ENCODE data around the gene NEMP2. TPM values are rescaled to one million over a fixed set of nuclear protein-coding genes. Genes with fewer than 3 reads are reported as not detected.

The NEMP2 gene
- total and polyA plus RNA-seq, 4 donors = 0.67 to 6.1 (median 2.8) TPM

DNA sequence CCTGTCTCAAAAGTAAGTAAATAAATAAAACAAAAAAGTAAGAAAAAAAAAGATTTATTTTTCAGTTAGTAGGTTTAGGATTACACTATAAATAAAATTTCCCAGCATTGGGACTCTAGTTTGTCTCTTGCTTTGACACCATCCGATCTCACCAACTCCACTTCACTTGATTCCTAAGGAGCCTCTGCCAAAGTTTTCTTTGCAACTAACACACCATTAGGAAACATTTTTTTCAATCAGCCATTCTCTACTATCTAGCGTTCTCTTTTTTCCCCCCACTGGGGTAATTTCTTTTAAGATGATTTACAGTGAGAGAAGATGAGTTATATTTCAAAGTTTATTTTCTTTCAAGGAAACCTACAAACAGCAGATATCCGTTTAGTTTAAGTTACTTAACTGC is 10.6 kb upstream of the NEMP2 start:
- no peaks in the 10 kb centered on the region for H3K27me3 ChIP-seq (ENCODE audit: control insufficient read depth in 4 of 4, insufficient read depth in 4 of 4, low read length in 3 of 4)
- DNase-seq (ENCODE audit: low spot score) = no peak
- no peaks in the 10 kb centered on the region for H3K36me3 ChIP-seq (ENCODE audit: control insufficient read depth in 4 of 4, insufficient read depth in 3 of 4, low read depth in 1 of 4, low read length in 3 of 4)
- no peaks in the 10 kb centered on the region for H3K4me1 ChIP-seq (ENCODE audit: control insufficient read depth in 4 of 4, insufficient read depth in 4 of 4, low read length in 3 of 4)
- no peak overlapping the region for H3K4me3 ChIP-seq (ENCODE audit: low read depth in 1 of 3, low read length in 3 of 3)
- H3K9me3 ChIP-seq (ENCODE audit: control insufficient read depth in 4 of 4, low read length in 3 of 4) = peaks cover 0 to 8% (median 3%) of the 10 kb centered on the region in 4 donors
- H3K27ac ChIP-seq (ENCODE audit: low read depth in 1 of 2, low read length in 2 of 2) = no peak overlapping the region
- no peak for TF ChIP-seq GABPA (IDR thresholded peaks at IDR 0.05 in 1 of 2, conservative IDR thresholded peaks at IDR 0.05 in 1 of 2)
- WGBS = 84% methylated on average over 3 of the region's 3 CpGs
- no peak overlapping the region for H3K9ac ChIP-seq (ENCODE audit: low read depth in 1 of 2, low read length in 2 of 2)

GRCh38 chr2:190540048-190540447 is 5.5 kb upstream of the NEMP2 start:
- no peaks in the 10 kb centered on the region for H3K27me3 ChIP-seq (ENCODE audit: control insufficient read depth in 4 of 4, insufficient read depth in 4 of 4, low read length in 3 of 4)
- no peaks in the 10 kb centered on the region for H3K36me3 ChIP-seq (ENCODE audit: control insufficient read depth in 4 of 4, insufficient read depth in 3 of 4, low read depth in 1 of 4, low read length in 3 of 4)
- H3K9ac ChIP-seq (ENCODE audit: low read depth in 1 of 2, low read length in 2 of 2) = no peak overlapping the region
- no peak for TF ChIP-seq RAD21 (IDR thresholded peaks at IDR 0.05)
- no peak for TF ChIP-seq MAX (IDR thresholded peaks at IDR 0.05)
- TF ChIP-seq RXRA (IDR thresholded peaks at IDR 0.05) = no peak
- TF ChIP-seq ATF3 (IDR thresholded peaks at IDR 0.05) = no peak
- no peak for TF ChIP-seq FOXA2 (IDR thresholded peaks at IDR 0.05)
- TF ChIP-seq, protein P1, sequence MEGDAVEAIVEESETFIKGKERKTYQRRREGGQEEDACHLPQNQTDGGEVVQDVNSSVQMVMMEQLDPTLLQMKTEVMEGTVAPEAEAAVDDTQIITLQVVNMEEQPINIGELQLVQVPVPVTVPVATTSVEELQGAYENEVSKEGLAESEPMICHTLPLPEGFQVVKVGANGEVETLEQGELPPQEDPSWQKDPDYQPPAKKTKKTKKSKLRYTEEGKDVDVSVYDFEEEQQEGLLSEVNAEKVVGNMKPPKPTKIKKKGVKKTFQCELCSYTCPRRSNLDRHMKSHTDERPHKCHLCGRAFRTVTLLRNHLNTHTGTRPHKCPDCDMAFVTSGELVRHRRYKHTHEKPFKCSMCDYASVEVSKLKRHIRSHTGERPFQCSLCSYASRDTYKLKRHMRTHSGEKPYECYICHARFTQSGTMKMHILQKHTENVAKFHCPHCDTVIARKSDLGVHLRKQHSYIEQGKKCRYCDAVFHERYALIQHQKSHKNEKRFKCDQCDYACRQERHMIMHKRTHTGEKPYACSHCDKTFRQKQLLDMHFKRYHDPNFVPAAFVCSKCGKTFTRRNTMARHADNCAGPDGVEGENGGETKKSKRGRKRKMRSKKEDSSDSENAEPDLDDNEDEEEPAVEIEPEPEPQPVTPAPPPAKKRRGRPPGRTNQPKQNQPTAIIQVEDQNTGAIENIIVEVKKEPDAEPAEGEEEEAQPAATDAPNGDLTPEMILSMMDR (IDR thresholded peaks at IDR 0.05; ENCODE audit: low read depth, low read length, missing input control) = no peak
- H3K9me3 ChIP-seq (ENCODE audit: control insufficient read depth in 4 of 4, low read length in 3 of 4) = peaks cover 2 to 13% (median 4%) of the 10 kb centered on the region in 4 donors
- H3K27ac ChIP-seq (ENCODE audit: low read depth in 1 of 2, low read length in 2 of 2) = no peak overlapping the region
- DNase-seq (ENCODE audit: low spot score) = no peak
- WGBS = 96% methylated on average over 6 of the region's 6 CpGs
- no peak overlapping the region for H3K4me3 ChIP-seq (ENCODE audit: low read depth in 1 of 3, low read length in 3 of 3)
- H3K4me1 ChIP-seq (ENCODE audit: control insufficient read depth in 4 of 4, insufficient read depth in 4 of 4, low read length in 3 of 4) = peaks cover 0 to 5% (median 4%) of the 10 kb centered on the region in 4 donors

DNA sequence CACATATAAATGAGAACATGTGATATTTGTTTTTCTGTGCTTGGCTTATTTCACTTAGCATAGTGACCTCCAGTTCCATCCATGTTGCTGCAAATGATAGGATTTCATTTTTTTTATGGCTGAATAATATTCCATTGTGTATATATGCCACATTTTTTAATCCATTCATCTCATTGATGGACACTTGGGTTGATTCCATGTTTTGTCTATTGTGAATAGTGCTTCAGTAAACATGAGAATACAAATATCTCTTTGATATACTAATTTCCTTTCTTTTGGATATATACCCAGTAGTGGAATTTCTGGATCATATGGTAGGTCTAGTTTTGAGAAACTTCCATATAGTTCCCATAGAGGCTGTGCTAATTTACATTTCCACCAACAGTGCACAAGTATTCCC is 3.7 kb upstream of the NEMP2 start:
- no peak overlapping the region for H3K27ac ChIP-seq (ENCODE audit: low read depth in 1 of 2, low read length in 2 of 2)
- H3K4me1 ChIP-seq (ENCODE audit: control insufficient read depth in 4 of 4, insufficient read depth in 4 of 4, low read length in 3 of 4) = peaks cover 1 to 13% (median 9%) of the 10 kb centered on the region in 4 donors
- H3K36me3 ChIP-seq (ENCODE audit: control insufficient read depth in 4 of 4, insufficient read depth in 3 of 4, low read depth in 1 of 4, low read length in 3 of 4) = no peaks in the 10 kb centered on the region
- no peaks in the 10 kb centered on the region for H3K27me3 ChIP-seq (ENCODE audit: control insufficient read depth in 4 of 4, insufficient read depth in 4 of 4, low read length in 3 of 4)
- no peak overlapping the region for H3K9ac ChIP-seq (ENCODE audit: low read depth in 1 of 2, low read length in 2 of 2)
- no peak for TF ChIP-seq YY1 (IDR thresholded peaks at IDR 0.05)
- TF ChIP-seq TAF1 (conservative IDR thresholded peaks at IDR 0.05) = no peak
- no peak for TF ChIP-seq RXRA (IDR thresholded peaks at IDR 0.05)
- no peak for TF ChIP-seq GABPA (IDR thresholded peaks at IDR 0.05 in 1 of 2, conservative IDR thresholded peaks at IDR 0.05 in 1 of 2)
- TF ChIP-seq, protein P2, sequence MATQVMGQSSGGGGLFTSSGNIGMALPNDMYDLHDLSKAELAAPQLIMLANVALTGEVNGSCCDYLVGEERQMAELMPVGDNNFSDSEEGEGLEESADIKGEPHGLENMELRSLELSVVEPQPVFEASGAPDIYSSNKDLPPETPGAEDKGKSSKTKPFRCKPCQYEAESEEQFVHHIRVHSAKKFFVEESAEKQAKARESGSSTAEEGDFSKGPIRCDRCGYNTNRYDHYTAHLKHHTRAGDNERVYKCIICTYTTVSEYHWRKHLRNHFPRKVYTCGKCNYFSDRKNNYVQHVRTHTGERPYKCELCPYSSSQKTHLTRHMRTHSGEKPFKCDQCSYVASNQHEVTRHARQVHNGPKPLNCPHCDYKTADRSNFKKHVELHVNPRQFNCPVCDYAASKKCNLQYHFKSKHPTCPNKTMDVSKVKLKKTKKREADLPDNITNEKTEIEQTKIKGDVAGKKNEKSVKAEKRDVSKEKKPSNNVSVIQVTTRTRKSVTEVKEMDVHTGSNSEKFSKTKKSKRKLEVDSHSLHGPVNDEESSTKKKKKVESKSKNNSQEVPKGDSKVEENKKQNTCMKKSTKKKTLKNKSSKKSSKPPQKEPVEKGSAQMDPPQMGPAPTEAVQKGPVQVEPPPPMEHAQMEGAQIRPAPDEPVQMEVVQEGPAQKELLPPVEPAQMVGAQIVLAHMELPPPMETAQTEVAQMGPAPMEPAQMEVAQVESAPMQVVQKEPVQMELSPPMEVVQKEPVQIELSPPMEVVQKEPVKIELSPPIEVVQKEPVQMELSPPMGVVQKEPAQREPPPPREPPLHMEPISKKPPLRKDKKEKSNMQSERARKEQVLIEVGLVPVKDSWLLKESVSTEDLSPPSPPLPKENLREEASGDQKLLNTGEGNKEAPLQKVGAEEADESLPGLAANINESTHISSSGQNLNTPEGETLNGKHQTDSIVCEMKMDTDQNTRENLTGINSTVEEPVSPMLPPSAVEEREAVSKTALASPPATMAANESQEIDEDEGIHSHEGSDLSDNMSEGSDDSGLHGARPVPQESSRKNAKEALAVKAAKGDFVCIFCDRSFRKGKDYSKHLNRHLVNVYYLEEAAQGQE (IDR thresholded peaks at IDR 0.05) = no peak
- no peak for TF ChIP-seq HNF4A (conservative IDR thresholded peaks at IDR 0.05)
- TF ChIP-seq RAD21 (IDR thresholded peaks at IDR 0.05) = no peak
- no peak for TF ChIP-seq NR2F2 (IDR thresholded peaks at IDR 0.05)
- TF ChIP-seq EGR1 (IDR thresholded peaks at IDR 0.05; ENCODE audit: low read depth in 2 of 2) = no peak
- TF ChIP-seq, protein P3, sequence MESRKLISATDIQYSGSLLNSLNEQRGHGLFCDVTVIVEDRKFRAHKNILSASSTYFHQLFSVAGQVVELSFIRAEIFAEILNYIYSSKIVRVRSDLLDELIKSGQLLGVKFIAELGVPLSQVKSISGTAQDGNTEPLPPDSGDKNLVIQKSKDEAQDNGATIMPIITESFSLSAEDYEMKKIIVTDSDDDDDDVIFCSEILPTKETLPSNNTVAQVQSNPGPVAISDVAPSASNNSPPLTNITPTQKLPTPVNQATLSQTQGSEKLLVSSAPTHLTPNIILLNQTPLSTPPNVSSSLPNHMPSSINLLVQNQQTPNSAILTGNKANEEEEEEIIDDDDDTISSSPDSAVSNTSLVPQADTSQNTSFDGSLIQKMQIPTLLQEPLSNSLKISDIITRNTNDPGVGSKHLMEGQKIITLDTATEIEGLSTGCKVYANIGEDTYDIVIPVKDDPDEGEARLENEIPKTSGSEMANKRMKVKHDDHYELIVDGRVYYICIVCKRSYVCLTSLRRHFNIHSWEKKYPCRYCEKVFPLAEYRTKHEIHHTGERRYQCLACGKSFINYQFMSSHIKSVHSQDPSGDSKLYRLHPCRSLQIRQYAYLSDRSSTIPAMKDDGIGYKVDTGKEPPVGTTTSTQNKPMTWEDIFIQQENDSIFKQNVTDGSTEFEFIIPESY (IDR thresholded peaks at IDR 0.05) = no peak
- TF ChIP-seq FOXA1 (IDR thresholded peaks at IDR 0.05) = no peak
- peaks cover 2 to 13% (median 4%) of the 10 kb centered on the region in 4 donors for H3K9me3 ChIP-seq (ENCODE audit: control insufficient read depth in 4 of 4, low read length in 3 of 4)
- no peak for DNase-seq (ENCODE audit: low spot score)
- no peak overlapping the region for H3K4me3 ChIP-seq (ENCODE audit: low read depth in 1 of 3, low read length in 3 of 3)
